Esophagus squamous epithelium (tissue), 5 donors: ENCODE measurements around the gene GNPDA2. TPM values are rescaled to one million over a fixed set of nuclear protein-coding genes. Genes with fewer than 3 reads are reported as not detected.

Experiments used
- DNase-seq: peaks from one replicate; lab custom pipeline; 2025; lab: John Stamatoyannopoulos, UW
- H3K27ac ChIP-seq, 4 donors: fragments of 200-600 bp; sonication (generic); one replicate each; pipeline ENCODE4 v1.5.1; 2016 to 2019; ENCODE audit warnings: mild to moderate bottlenecking in 1 of 4
- H3K27me3 ChIP-seq, 4 donors: fragments of 200-600 bp; sonication (generic); 1 replicate in 3 of 4; 2 replicates in 1 of 4; pipeline versions ENCODE4 v1.5.1 to v1.6.0; 2017 to 2021; ENCODE audit warnings: antibody characterized with exemption in 1 of 4
- H3K36me3 ChIP-seq, 3 donors: fragments of 200-600 bp; sonication (generic); one replicate each; pipeline ENCODE4 v1.5.1; 2016 to 2019
- H3K4me1 ChIP-seq, 3 donors: fragments of 200-600 bp; sonication (generic); one replicate each; pipeline ENCODE4 v1.5.1; 2017 to 2019
- H3K4me3 ChIP-seq, 4 donors: fragments of 200-600 bp; sonication (generic); 1 replicate in 3 of 4; 2 replicates in 1 of 4; pipeline ENCODE4 v1.5.1; 2016 to 2019; ENCODE audit warnings: mild to moderate bottlenecking in 2 of 4, moderate library complexity in 1 of 4
- H3K9me3 ChIP-seq, 3 donors: fragments of 200-600 bp; sonication (generic); one replicate each; pipeline ENCODE4 v1.5.1; 2016 to 2019
- CTCF ChIP-seq, 6 experiments: fragments of 450-650 bp in 4 of 6; fragments of 200-600 bp in 2 of 6; sonication (generic) in 2 of 6; IDR thresholded peaks; one replicate each; pipeline ENCODE4 v1.5.1; 2016 to 2019; ENCODE audit warnings: antibody characterized with exemption in 6 of 6, mild to moderate bottlenecking in 4 of 6, moderate library complexity in 4 of 6
- POLR2A ChIP-seq, 4 donors: fragments of 450-650 bp; IDR thresholded peaks; one replicate each; pipeline ENCODE4 v1.6.1; 2017; ENCODE audit warnings: antibody characterized with exemption in 4 of 4, mild to moderate bottlenecking in 4 of 4, moderate library complexity in 3 of 4
- WGBS, 2 donors: methylation state at CpG; one replicate each; pipeline ENCODE4 v1.1.5; 2018; 5-methylcytosine and 5-hydroxymethylcytosine counted together
- intact Hi-C: fragments of 100-400 bp; cut with DNase I; formaldehyde crosslinking; loops from one replicate; pipeline ENCODE4 v1.15.0; 2022
- total RNA-seq, 4 donors: library from RNA; depleted of rRNA; stranded (reverse); fragments of >200 nt; gene quantifications; one replicate each; pipeline ENCODE4 v1.1.0, GENCODE V29; 2016
- donor health status: DM: yes; HTN: yes; CAD: no.

GNPDA2 gene
- total RNA-seq, 4 donors from 2014 or later: 4.0 to 15.4 (median 10.4) TPM

GRCh38 chr4:44662623-44663005 lies 63.7 kb downstream of the GNPDA2 start:
- no peaks in the 10 kb centered on the region for H3K36me3 ChIP-seq
- no peaks in the 10 kb centered on the region for H3K4me1 ChIP-seq
- H3K9me3 ChIP-seq: no peaks in the 10 kb centered on the region
- intact Hi-C loops: no loop called here
- WGBS, 2 donors: 47 to 60% methylated on average over 2 of the region's 2 CpGs
- H3K4me3 ChIP-seq: no peak overlapping the region
- TF ChIP-seq CTCF (IDR thresholded peaks at IDR 0.05) (no peak), POLR2A (IDR thresholded peaks at IDR 0.05) (no peak)
- H3K27ac ChIP-seq: no peak overlapping the region
- no peaks in the 10 kb centered on the region for H3K27me3 ChIP-seq
- no peak for DNase-seq

GRCh38 chr4:44661940-44662622 lies 64.3 kb downstream of the GNPDA2 start:
- no peak for DNase-seq
- TF ChIP-seq CTCF (IDR thresholded peaks at IDR 0.05) (no peak), POLR2A (IDR thresholded peaks at IDR 0.05) (no peak)
- Histone ChIP-seq H3K27me3 (no peaks in the 10 kb centered on the region), H3K27ac (no peak overlapping the region), H3K4me1 (no peaks in the 10 kb centered on the region), H3K9me3 (no peaks in the 10 kb centered on the region), H3K4me3 (no peak overlapping the region), H3K36me3 (no peaks in the 10 kb centered on the region)
- intact Hi-C loops: no loop called here
- WGBS, 2 donors: 81 to 92% methylated on average over 1 of the region's 1 CpG

DNA sequence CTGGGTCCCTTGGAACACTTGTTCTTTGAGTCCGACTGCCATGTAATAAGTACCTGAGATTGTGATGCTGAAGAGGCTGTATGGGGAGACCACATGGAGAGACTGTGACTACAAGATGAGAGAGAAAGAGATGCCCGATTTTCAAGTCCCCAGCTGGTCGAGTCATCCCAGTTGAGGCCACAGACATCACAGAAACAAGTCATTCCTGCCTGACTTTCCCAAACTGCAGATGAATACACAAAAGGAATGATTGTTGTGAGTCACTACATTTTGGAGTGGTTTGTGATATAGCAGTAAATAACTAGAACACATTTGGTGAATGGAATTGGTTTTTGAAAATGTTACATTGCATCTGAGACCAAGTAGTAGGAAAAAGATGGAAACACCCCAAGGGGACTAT lies 66.0 kb downstream of the GNPDA2 start:
- no peaks in the 10 kb centered on the region for H3K4me1 ChIP-seq
- DNase-seq: no peak
- no peak overlapping the region for H3K27ac ChIP-seq
- H3K27me3 ChIP-seq: no peaks in the 10 kb centered on the region
- H3K36me3 ChIP-seq: no peaks in the 10 kb centered on the region
- no peak overlapping the region for H3K4me3 ChIP-seq
- intact Hi-C loops: no loop called here
- no peak for TF ChIP-seq CTCF (IDR thresholded peaks at IDR 0.05)
- no peaks in the 10 kb centered on the region for H3K9me3 ChIP-seq
- WGBS, 2 donors: 44 to 54% methylated on average over 3 of the region's 3 CpGs

- no peak for TF ChIP-seq CTCF (IDR thresholded peaks at IDR 0.05)
- intact Hi-C loops: no loop called here
- Histone ChIP-seq H3K4me1 (no peaks in the 10 kb centered on the region), H3K36me3 (no peaks in the 10 kb centered on the region), H3K9me3 (no peaks in the 10 kb centered on the region), H3K4me3 (no peak overlapping the region), H3K27ac (no peak overlapping the region), H3K27me3 (no peaks in the 10 kb centered on the region)
- no peak for DNase-seq
- 63 to 86% methylated on average over 1 of the region's 1 CpG for WGBS, 2 donors
These were observed 74.4 kb downstream of the GNPDA2 start for GRCh38 chr4:44652002-44652401.

Other genes starting within 250 kb of the GNPDA2 start
- not detected for gene YIPF7, start 74.9 kb downstream of the GNPDA2 start, total RNA-seq
- 10 to 100 TPM; 15.3 to 21.7 (median 17.4) TPM for gene GUF1, start 48.1 kb downstream of the GNPDA2 start, total RNA-seq